ENCODE data around the gene RBM8A.

Gene RBM8A

GRCh38 chr1:145960468-145961108 lies 33.3 kb upstream of the RBM8A start (continued):
- TF ChIP-seq ZNF558 (tag by site-specific recombination; IDR thresholded peaks at IDR 0.05), result no peak
- peak; percentile 88 for TF ChIP-seq PATZ1 (tag by site-specific recombination; IDR thresholded peaks at IDR 0.05)
- no peak for TF ChIP-seq ZNF10 (tag by site-specific recombination; IDR thresholded peaks at IDR 0.05)
- TF ChIP-seq, protein P1, sequence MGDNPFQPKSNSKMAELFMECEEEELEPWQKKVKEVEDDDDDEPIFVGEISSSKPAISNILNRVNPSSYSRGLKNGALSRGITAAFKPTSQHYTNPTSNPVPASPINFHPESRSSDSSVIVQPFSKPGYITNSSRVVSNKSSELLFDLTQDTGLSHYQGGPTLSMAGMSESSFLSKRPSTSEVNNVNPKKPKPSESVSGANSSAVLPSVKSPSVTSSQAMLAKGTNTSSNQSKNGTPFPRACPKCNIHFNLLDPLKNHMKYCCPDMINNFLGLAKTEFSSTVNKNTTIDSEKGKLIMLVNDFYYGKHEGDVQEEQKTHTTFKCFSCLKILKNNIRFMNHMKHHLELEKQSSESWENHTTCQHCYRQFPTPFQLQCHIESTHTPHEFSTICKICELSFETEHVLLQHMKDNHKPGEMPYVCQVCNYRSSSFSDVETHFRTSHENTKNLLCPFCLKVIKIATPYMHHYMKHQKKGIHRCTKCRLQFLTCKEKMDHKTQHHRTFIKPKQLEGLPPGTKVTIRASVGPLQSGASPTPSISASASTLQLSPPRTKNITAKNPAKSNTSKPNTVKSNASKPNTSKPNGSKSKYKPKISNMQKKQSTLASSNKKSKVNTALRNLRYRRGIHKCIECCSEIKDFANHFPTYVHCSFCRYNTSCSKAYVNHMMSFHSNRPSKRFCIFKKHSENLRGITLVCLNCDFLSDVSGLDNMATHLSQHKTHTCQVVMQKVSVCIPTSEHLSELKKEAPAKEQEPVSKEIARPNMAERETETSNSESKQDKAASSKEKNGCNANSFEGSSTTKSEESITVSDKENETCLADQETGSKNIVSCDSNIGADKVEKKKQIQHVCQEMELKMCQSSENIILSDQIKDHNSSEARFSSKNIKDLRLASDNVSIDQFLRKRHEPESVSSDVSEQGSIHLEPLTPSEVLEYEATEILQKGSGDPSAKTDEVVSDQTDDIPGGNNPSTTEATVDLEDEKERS (tag by site-specific recombination; IDR thresholded peaks at IDR 0.05), result no peak
- no peak for TF ChIP-seq ZNF513 (tag by site-specific recombination; IDR thresholded peaks at IDR 0.05)
- TF ChIP-seq, protein P2, sequence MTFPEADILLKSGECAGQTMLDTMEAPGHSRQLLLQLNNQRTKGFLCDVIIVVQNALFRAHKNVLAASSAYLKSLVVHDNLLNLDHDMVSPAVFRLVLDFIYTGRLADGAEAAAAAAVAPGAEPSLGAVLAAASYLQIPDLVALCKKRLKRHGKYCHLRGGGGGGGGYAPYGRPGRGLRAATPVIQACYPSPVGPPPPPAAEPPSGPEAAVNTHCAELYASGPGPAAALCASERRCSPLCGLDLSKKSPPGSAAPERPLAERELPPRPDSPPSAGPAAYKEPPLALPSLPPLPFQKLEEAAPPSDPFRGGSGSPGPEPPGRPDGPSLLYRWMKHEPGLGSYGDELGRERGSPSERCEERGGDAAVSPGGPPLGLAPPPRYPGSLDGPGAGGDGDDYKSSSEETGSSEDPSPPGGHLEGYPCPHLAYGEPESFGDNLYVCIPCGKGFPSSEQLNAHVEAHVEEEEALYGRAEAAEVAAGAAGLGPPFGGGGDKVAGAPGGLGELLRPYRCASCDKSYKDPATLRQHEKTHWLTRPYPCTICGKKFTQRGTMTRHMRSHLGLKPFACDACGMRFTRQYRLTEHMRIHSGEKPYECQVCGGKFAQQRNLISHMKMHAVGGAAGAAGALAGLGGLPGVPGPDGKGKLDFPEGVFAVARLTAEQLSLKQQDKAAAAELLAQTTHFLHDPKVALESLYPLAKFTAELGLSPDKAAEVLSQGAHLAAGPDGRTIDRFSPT (tag by site-specific recombination; IDR thresholded peaks at IDR 0.05), result no peak
- TF ChIP-seq ZNF37A (tag by site-specific recombination; IDR thresholded peaks at IDR 0.05), result no peak
- TF ChIP-seq ZNF658 (tag by site-specific recombination; IDR thresholded peaks at IDR 0.05), result no peak
- peak; percentile 85 for TF ChIP-seq ZBTB48 (tag by site-specific recombination; IDR thresholded peaks at IDR 0.05)
- TF ChIP-seq ZNF624 (tag by site-specific recombination; IDR thresholded peaks at IDR 0.05), result no peak
- no peak for TF ChIP-seq ZNF223 (tag by site-specific recombination; IDR thresholded peaks at IDR 0.05)
- TF ChIP-seq ZBTB49 (tag by site-specific recombination; IDR thresholded peaks at IDR 0.05; ENCODE audit: low read depth), result no peak
- TF ChIP-seq ZNF785 (tag by site-specific recombination; IDR thresholded peaks at IDR 0.05), result no peak
- no peak for TF ChIP-seq ZNF175 (tag by site-specific recombination; IDR thresholded peaks at IDR 0.05)
- no peak for TF ChIP-seq ZNF548 (tag by site-specific recombination; IDR thresholded peaks at IDR 0.05)
- TF ChIP-seq ZFP3 (tag by site-specific recombination; IDR thresholded peaks at IDR 0.05; ENCODE audit: low read depth), result no peak
- TF ChIP-seq PBX3 (CRISPR knock-in tag; IDR thresholded peaks at IDR 0.05), result no peak
- TF ChIP-seq ZBTB11 (tag by site-specific recombination; conservative IDR thresholded peaks at IDR 0.05; ENCODE audit: low read depth), result peak; percentile 40; the same call in 1 of the 2 replicates
- no peak for TF ChIP-seq ZNF521 (tag by site-specific recombination; IDR thresholded peaks at IDR 0.05)
- no peak for TF ChIP-seq INSM2 (tag by site-specific recombination; IDR thresholded peaks at IDR 0.05)
